Measurements from ENCODE around the gene NUDT19.
"Not testable (repeated sequence)": the region's sequence is repeated elsewhere in the genome, so short reads cannot be mapped to it uniquely, and the experiment has no call there.

The NUDT19 gene

GRCh38 chr19:32716203-32716602 lies 24.6 kb downstream of the NUDT19 start:
- FAIRE-seq: not testable (repeated sequence)

DNA sequence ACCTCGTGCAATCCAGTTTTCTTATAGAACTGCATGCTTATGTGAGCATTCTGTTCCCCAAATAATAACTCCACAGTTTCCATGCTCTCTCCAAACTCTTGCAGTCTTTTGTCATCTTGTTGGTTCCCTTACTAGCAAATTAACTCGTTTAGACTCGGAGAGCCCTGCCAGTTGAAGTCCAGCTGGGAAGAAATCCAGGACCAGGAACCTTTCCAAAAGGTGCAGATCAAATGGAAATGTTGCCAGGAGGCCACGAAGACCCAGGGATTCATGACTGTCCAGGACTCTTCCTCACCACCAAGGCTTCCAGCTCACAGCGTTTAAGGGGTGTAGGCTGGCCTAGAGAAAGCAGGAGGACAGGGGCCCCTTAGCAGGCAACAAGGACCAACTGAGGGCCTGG lies 25.9 kb downstream of the NUDT19 start:
- no peak for FAIRE-seq

- FAIRE-seq: no peak
These were observed 26.7 kb downstream of the NUDT19 start for GRCh38 chr19:32718286-32718685.

DNA sequence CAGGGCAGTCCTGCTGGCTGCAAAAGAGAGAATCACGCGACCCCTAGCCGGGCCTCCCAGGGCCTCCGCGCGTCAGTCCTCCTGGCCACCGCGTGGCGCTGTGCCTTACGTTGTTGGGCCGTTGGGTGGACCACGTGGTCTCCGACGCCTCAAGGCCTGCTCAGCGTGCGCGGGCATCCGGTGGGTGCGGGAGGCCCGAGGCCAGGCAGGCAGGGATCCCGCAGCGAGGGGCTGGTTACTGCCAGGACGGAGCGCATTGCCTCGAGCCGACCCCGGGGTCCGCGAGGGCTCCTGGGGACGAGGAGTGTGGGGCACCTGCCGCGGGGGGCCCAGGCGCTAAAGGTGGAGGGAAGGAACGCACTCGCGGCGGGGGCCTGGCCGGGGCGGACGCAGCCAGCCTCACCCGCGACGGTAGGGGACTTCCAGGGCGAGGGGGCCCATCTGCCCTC lies 28.0 kb downstream of the NUDT19 start, which contains the start of gene TDRD12:
Gene TDRD12 (plus strand): TSS at position 157 of the 449 bp plus-strand sequence. CDS start 306 bp downstream, outside the sequence.
- no peak for FAIRE-seq

GRCh38 chr19:32720216-32720935 lies 28.8 kb downstream of the NUDT19 start:
- no peak for FAIRE-seq

DNA sequence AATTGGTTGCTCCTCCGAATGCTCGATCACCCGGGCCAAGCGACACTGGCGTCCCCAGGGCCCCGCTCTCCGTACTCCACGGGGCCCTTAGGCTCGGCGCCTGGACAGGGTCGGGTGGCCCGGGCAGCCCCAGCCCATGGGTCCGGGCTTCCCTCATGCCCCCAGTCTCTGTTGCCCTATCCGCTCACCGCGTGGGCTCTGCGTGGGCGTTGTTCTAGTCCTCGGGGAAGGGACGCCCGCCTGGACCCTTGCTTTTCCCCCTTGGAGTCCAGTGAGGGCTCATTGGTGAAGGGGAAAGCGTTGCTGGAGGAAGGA lies 29.3 kb downstream of the NUDT19 start:
- no peak for FAIRE-seq

GRCh38 chr19:32735936-32736335 lies 44.3 kb downstream of the NUDT19 start:
- FAIRE-seq: no peak

DNA sequence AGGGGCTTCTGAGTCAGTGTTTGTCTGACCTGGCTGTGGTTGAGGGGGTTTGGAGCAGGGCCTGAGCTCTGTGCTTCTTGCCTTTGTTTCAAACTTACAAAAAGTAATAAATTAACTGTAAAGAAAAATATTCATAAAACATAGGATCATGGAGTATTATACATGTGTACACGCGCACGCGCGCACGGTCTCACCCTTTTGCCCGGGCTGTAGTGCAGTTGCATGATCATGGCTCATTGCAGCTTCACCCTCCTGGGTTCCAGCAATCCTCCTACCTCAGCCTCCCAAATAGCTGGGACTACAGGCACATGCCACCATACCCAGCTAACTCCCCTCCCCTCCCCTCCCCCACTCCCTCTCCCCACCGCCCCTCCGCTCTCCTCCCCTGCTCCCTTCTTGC lies 51.4 kb downstream of the NUDT19 start:
- no peak for FAIRE-seq

DNA sequence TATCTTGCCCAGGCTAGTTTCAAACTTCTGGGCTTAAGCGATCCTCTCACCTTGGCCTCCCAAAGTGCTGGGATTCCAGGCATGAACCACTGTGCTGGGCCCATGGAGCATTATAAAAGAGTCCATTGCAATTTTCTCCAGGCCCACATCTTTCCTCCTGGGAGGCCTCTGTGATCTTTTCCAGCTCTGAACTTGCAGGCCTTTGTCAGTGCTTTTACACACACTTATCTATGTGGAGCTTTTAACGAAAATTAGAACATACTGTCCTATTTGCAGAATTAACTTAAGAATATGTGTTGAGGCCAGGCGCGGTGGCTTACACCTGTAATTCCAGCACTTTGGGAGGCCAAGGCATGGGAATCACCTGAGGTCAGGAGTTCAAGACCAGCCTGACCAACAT lies 51.8 kb downstream of the NUDT19 start:
- no peak for FAIRE-seq

DNA sequence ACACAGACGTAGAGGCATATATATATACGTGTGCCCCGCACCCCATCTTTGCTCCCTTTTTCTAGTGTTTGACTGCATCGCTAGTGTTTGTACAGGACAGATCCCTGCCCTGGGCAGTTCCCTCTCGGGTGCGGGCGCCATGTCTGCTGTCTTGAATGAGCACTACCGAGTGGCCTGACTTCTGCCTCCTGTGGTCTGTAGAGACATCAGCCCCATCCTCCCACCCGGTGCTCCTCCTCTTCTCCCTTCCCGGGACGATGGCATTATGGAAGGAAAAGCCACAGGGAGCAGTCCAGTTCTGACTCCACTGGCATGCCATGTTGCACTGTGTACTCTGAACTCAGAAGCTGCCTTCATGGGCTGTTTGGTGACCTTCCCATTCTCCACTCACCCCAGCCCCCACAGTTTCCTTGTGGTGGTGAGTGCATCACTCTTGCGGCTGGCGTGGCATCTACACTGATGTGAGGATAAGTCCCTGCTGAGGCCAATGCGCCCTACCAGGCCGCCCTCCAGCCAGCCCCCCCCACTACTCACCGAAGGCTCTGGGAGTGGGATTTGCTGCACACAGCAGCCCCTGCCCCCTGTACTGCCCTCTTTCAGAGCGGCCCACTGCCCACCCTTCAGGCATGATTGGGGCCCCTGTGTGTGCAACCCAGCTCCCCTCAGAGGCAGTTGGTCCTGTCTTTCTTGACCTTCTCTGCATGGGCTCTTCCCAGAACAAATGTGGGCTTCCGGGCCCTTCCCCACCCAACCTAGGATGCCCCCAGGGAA lies 53.1 kb downstream of the NUDT19 start:
- FAIRE-seq: no peak

DNA sequence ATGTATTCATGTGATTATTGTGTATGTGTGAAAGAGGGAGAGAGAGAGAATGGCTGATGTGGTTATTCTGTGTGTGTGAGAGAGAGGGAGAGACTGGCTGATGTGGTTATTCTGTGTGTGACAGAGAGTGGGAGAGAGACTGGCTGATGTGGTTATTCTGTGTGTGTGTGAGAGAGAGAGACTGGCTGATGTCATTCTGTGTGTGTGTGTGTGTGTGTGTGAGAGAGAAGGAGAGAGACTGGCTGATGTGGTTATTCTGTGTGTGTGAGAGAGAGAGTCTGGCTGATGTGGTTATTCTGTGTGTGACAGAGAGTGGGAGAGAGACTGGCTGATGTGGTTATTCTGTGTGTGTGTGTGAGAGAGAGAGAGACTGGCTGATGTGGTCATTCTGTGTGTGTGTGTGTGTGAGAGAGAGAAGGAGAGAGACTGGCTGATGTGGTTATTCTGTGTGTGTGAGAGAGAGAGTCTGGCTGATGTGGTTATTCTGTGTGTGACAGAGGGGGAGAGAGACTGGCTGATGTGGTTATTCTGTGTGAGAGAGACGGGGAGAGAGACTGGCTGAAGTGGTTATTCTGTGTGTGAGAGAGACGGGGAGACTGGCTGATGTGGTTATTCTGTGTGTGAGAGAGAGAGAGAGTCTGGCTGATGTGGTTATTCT lies 54.1 kb downstream of the NUDT19 start:
- not testable (repeated sequence) for FAIRE-seq

DNA sequence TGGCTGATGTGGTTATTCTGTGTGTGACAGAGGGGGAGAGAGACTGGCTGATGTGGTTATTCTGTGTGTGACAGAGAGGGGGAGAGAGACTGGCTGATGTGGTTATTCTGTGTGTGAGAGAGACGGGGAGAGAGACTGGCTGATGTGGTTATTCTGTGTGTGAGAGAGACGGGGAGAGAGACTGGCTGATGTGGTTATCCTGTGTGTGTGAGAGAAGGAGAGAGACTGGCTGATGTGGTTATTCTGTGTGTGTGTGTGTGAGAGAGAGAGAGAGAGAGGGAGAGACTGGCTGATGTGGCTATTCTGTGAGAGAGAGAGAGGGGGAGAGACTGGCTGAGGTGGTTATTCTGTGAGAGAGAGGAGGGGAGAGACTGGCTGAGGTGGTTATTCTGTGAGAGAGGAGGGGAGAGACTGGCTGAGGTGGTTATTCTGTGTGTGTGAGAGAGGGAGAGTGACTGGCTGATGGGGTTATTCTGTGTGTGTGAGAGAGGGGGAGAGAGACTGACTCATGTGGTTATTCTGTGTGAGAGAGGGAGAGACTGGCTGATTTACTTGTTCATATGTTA lies 55.1 kb downstream of the NUDT19 start:
- FAIRE-seq: not testable (repeated sequence)

DNA sequence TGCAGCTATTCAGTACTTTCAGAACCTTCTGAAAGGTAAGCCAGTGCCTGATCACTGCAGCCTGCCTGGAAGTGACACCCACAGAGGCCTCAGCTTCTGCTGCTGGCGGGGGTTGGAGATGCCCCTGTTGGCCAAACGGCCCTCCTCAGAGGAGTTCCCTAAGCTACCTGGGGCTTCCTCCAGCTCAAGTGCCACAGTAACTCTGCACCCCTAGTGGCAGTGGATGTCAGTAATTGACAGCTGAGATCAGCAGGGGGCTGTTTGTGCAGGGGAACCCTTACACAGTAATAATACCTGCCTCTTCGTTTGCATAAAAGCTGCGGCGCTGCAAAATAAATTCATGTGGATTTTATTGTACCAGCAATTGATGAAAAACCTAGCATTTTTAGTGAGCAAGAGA lies 56.9 kb downstream of the NUDT19 start:
- FAIRE-seq: no peak

DNA sequence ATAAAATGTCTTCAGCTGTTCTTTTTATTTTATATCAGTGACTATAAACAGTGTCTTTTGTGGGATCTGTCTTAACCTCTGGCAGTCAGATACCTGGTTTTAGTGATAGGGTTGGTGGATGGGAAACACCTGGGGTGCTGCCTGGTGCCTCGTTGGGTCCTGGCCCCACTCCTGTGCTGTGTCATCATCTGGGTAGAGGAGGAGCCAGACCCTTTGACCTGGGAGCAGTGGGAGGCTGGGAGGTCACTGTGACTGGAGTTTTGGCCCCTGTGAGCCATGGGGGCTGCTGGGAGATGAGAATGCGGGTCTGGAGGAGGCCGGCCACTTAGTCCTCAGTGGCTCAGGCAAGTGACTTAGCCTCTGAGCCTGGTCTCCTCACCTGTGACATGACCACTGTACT lies 57.3 kb downstream of the NUDT19 start:
- FAIRE-seq: no peak

- no peak for FAIRE-seq
These were observed 57.7 kb downstream of the NUDT19 start for GRCh38 chr19:32749361-32749760.

DNA sequence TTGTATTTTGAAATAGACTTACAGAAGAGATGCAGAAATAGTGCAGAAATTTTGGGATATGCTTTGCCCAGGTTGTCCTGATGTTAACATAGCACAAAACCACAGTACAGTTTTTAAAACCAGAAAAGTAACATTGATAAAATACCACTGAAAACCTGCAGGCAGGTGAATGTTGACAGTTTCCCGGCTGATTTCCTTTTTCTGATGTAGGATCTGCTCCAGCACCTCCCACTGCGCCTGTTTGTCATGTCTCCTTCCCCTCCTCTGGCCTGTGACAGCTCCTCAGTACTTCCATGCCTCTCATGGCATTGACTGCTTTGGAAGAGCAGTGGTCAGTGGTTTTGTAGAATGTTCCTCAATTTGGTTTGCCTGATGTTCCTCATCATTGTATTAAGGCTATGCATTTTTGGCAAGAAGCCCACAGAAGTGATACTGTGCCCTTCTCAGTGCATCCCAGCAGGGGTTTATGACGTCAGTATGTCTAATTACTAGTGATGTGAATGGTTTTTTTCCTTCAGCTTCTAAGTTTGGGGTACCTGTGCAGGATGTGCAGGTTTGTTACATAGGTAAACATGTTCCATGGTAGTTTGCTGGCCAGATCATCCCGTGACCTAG lies 58.9 kb downstream of the NUDT19 start:
- no peak for FAIRE-seq

- FAIRE-seq: no peak
These were observed 59.4 kb downstream of the NUDT19 start for GRCh38 chr19:32751066-32751465.

DNA sequence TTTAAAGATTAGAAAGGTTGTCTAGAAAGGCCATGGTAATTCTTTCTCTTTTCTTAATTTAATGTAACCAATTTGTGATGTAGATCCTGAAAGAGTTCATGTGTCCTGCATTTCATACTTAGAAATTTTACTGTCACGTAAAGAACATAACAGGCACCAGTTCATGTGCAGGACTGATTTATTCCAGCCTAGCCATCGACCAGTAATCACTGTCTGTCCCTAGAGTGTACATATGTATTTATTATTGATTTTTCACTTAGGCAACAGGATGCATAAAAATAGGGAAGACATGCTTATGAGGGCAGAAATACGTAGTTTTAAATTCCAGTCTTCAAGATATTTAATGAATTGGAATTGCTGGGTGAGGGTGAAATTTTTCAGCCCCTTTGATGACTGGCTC lies 65.6 kb downstream of the NUDT19 start:
- FAIRE-seq: no peak

Measured in G401.6 (cell line).